Measurements from ENCODE around the gene RFC3.

The RFC3 gene

DNA sequence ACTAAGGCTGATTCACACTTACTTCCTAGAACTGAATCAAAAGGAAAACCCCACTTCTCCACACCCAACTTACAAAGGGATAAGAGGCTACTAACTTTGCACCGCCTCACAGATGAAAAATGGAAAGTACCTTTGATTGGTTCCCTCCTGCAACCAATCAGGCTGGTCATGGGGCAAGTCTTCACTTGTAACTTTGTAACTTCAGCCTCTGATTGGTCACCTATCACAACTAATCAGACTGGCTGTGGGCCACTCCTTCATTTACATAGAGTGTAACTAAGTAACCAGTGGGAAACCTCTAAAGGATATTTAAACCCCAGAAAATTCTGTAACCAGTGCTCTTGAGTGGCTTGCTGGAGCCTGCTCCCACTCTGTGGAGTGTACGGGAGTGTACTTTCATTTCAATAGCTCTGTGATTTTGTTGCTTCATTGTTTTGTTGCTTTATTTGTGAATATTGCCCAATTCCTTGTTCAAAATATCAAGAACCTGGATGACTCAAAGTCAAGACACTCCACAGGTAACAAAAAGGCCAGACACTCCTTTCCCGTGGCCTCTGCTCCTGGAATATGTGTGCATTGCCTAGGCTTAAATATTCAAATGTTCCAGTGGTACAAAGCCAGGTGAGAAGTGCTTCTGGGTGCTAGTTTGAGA lies 50.5 kb downstream of the RFC3 start:
- no peak for DNase-seq

DNA sequence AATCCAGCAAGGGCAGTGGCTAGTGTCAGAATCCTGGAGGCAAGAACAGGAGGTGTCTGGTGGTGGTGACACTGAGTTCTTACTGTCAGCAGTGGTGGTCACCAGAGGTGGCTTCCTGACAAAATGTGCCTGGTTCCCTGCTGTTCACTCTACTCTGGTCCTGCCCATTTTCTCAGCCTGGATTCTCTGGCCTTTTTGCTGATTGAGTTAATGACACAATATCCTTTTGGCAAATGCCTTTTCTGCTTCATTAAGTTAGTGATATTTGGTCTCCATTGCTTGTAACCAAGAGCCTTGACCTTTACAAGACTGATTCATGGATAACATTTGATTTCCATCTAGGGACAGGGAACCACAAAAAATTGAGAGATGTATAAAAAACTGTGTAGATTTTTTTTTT lies 51.1 kb downstream of the RFC3 start:
- DNase-seq, result no peak

DNA sequence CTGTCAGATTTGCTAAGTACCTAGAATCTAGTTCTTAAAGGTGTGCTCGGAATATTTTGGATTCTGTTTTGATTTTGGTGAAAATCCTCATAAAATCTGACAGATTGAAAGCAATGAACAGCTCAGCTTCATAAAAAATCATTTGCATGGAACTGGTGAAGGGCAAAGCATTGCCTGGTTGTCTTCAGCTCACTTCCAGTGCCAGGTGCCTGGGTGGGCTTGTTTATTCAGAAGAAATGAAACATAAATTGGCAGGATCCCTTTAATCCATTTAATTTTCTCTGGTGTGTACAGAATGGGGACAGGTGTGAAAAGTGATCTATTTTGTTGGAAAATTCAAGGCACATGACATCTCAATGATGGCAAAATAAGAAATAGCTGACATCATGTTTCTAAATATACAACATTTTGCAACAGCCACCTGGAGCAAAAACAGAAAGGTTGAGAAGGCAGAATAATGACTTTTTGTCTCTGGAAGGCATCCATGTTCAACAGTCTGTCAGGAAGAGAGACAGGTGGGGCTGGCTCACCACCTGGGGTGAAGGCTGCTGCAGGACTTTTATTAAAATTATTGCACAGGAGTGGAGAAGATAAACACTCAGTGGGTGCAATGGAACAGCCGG lies 52.2 kb downstream of the RFC3 start:
- DNase-seq, result no peak

DNA sequence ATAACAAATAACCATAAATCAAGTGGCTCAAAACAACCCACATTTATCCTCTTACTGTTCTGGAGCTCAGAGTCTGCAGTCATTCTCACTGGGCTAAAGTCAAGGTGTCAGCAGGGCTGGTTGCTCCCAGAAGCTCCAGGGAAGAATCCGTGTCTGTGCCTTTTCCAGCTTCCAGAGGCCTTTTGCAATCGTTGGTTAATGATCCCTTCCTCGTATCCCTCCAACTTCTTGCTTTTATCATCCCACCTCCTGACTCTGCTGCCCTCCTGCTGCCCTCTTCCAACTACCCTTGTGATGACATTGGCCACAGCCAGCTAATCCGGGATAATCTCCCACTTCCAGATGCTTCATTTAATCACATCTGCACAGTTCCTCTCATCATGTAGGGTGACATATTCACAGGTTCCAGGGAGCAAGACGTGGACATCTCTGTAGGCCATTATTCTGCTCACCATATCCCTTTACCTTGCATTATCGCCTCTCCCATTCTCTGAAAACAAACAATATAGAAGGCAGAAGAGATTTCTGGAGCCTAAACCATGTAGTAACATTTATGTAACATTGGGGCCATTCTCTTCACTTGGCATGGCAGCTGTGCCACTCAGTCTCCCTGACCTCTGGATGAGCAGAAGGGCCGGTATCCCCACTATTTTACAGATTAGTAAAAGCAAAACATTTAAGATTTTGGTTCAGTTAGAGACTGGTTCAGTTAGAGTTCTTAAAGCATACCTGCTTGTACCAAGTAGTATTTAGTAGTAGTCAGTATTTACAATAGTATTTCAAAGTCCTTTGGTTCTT lies 53.5 kb downstream of the RFC3 start:
- DNase-seq, result no peak

DNA sequence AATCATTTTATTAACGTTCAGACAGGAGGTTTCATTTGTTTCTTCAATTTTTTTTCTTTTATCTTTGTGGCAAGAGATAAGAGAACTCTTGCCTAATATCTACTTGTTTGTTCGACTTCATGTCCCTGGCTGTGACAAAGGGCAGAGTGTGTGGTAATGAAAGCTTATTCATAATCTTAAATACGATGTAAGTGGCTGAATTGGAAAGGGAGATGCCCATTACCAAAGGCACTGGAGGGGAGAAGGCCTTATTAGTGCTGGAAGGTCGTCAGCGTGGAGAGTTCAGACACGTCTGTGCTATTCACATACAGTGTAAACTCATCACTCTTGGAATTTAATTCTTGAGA lies 54.0 kb downstream of the RFC3 start:
- DNase-seq, result no peak

DNA sequence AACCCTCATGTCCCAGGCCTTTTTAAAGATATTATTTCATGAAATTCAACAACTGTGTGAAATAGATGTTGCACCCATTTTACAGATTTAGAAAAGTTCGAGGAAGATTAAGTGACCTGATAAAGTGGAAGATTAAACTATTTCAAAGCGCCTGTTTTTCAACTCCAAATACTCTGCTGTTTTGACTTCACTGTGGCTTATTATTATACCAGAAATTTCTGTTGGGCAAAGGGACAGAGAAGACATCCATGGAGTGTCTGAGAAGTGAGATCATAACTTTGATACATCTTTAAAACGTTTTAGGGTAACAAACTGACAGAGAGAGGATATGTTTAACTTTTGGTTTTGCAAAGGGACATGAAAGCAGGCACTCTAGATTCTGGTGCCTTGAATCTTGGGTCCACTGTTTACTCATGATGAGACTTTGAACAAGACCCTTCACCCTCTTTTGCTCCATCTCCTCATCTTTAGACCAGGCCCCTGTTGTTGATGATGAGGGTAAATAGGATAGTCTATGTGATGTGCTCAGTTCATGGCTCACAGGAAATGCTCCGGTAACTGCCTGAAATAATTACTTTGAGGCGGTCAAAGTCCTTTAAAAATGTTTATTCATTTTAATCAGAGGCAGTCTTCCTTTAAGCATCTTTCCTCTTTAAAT lies 55.4 kb downstream of the RFC3 start:
- DNase-seq, result no peak

DNA sequence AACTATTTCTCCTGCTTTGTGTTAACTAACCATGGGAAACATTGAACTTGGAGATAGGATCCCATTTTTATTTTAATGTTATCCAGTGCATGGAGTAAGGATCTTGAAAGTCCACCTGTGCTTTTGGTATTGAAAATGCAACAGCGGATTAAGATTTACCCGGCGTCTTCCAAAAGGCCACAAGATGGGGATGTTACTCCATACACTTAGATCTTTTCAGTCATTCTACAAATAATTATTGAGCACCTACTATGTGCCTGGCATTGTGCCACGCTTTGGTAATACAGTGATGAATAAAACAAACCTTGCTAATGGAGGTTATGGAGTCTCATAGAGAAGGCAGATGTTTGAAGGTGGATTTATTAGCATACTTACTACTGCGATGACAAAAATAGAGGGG lies 56.9 kb downstream of the RFC3 start:
- DNase-seq, result no peak

DNA sequence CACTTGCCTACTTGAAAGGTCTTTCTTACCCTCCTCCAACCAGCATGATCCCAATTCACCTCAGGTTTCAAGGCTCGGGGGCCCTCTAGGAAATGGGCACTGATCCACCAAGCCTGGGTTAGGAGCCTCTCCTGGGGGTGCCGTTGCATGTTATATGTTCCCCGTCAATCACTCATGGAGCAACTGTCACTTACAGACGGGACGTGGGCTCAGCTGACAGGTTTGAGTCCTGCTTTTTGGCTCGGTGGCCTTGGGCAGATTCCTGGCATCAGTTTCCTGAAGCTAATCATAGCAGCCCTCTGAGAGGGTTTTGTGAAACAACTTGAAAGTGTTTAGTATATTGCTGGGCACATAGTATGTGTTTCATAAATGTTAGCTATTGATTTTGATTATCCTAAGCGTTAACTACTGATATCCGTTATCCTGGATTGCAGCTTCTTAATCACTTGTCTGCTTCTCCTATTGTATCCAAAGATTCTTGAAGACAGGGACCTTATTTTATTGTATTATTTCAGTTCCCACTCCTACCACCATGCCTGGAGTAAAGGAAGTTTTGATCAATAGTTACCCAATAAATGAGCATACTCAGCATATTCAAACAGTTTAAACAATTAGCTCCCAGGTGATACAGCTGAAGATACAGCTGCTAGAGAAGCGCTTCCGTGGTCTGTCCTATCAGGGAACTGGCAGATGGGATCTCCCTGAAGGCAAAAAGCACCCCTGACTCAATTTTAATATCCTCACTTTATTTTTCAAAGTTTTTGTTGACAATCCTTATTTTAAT lies 57.9 kb downstream of the RFC3 start:
- DNase-seq, result no peak

DNA sequence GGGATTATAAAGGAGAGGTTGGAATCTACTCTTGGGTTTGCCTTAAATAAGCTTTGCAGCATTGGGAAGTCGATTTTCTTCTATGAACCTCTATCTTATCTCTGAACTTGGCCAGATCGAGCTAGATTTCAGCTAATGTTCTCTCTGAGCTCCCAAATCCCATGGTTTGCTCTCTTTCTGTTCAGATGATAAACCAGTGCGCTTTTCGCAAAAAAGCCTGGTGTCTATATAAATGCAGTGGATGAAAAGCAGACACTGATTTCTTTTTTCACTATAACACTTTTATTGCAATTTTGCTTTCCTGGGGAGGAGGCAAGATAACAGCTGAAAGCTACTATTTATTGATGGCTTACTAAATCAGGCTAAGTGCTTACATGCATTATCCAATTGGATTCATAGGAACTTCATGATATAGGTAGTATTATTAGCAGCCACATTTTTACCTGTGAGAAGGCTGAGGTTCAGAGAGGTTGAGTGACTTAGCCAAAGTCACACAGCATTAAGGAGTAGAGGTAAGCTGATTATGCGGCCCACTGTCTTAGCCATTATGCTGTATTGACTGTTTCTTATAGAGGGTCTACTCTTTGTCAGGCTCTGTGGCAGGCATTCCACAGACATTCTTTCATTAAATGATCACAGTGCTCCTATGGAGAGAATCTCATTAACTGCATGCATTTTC lies 58.9 kb downstream of the RFC3 start:
- DNase-seq, result no peak

DNA sequence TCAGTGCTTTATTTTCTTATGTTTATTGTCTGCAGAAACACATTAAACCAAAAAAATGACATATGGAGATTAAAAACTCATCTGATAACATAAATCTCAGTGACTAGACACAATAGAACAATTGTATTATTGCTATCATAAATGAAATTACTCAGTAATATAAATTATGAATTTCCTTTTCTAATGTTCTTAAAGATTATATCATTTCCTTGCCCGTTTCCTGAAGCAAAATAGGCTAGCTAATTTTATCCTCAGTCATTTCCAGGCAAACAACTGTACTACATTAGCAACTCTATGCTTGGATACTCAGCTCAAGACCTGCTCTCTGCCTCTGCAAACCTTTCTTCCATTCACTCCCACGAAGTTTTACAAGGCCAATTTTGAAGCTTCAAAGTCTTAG lies 61.2 kb downstream of the RFC3 start:
- no peak for DNase-seq

DNA sequence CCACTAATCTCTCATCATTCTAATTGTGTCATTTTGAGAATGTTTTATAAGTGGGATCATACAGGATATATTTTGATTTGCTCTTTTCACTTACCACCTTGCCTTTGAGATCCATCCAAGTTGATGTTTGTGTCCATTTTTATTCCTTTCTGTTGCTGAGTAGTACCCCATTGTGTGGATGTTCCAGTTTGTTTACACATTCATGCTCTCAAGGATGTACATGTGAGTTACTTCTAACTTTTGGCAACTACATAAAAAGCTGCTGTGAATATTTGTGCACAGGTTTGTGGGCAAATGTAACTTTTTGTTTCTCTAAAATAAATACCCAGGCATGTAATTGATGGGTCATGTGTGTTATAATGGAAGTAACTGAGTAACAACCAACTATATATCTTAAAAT lies 64.9 kb downstream of the RFC3 start:
- DNase-seq, result no peak

DNA sequence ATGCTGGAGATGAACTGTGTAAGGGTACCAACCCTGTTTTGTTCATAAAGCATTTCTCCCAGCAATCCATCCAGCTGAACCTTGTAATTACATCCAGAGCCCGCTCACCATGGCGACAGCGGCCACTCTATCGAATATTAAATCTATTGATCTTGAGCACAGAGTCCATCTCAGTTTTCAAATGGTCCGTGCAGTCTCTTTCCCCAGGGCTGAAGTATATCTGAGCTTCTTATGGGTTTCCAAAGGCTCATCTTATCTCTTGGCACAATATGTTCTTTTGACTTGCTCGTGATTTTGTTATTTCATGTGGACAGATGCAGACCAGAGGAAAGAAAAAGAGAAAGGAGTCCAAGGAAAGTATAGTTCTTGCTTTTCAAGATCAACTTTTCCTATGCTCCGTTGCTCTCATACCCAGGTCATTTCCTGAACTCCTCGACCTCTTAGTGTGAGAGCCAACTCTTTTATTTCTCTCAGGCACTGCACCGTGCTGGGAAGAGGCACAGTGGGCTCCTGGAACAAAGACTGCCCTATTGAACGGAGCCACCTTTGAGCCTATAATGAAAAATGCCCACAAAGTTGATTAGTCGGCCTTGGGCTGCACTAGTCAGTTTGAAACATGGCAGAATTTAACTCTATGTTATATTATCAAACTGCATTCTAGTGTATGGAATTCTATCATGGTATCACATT lies 66.7 kb downstream of the RFC3 start:
- DNase-seq, result no peak
